ENCODE data around the gene DRD3.

- TF ChIP-seq SP1 (CRISPR knock-in tag; conservative IDR thresholded peaks at IDR 0.05) (no peak), MAX (CRISPR knock-in tag; IDR thresholded peaks at IDR 0.05) (no peak), JUN (CRISPR knock-in tag; IDR thresholded peaks at IDR 0.05) (no peak), USF1 (CRISPR knock-in tag; IDR thresholded peaks at IDR 0.05) (no peak)
Measured at GRCh38 chr3:114093016-114093380, 85.9 kb downstream of the DRD3 start.
